ENCODE results near the gene SLC24A1. TPM values are rescaled to one million over a fixed set of nuclear protein-coding genes. Genes with fewer than 3 reads are reported as not detected.

Gene SLC24A1
- total RNA-seq, 3 donors from 2014 or later (not counting 1 experiment from before 2014, with no cell fraction given): 6.9 to 12.5 (median 7.8) TPM

DNA sequence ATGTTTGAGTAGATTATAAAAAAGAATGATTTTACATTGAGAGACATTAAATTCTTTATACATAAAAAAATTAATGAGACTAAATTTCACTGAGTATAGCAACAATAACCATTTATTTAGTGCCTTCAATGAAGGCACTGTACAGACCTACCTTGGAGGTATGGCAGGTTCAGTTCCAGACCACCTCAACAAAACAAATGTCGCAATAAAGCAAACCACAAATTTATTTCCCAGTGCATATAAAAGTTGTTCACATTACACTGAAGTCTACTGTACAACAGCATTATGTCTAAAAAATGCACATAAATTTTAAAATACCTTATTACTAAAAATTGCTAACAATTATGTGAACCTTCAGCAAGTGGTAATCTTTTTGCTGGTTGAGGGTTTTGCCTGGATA lies 58.8 kb downstream of the SLC24A1 start:
- no peak for ATAC-seq
- no peaks in the 10 kb centered on the region for H3K4me1 Mint-ChIP-seq
- no peaks in the 10 kb centered on the region for H3K4me1 ChIP-seq (ENCODE audit: control insufficient read depth, insufficient read depth, low read length)
- H3K27ac Mint-ChIP-seq: no peak overlapping the region
- no peak overlapping the region for H3K4me3 Mint-ChIP-seq
- H3K4me3 ChIP-seq (ENCODE audit: low read length): no peak overlapping the region
- TF ChIP-seq, protein P1, sequence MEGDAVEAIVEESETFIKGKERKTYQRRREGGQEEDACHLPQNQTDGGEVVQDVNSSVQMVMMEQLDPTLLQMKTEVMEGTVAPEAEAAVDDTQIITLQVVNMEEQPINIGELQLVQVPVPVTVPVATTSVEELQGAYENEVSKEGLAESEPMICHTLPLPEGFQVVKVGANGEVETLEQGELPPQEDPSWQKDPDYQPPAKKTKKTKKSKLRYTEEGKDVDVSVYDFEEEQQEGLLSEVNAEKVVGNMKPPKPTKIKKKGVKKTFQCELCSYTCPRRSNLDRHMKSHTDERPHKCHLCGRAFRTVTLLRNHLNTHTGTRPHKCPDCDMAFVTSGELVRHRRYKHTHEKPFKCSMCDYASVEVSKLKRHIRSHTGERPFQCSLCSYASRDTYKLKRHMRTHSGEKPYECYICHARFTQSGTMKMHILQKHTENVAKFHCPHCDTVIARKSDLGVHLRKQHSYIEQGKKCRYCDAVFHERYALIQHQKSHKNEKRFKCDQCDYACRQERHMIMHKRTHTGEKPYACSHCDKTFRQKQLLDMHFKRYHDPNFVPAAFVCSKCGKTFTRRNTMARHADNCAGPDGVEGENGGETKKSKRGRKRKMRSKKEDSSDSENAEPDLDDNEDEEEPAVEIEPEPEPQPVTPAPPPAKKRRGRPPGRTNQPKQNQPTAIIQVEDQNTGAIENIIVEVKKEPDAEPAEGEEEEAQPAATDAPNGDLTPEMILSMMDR (IDR thresholded peaks at IDR 0.05): no peak
- DNase-seq: no peak
- no peaks in the 10 kb centered on the region for H3K36me3 Mint-ChIP-seq
- WGBS (ENCODE audit: insufficient coverage): 100% methylated on average over 1 of the region's 1 CpG
- intact Hi-C loops (cut with micrococcal nuclease): no loop called here
- no peaks in the 10 kb centered on the region for H3K27me3 Mint-ChIP-seq (ENCODE audit: low read depth in 2 of 2)
- peaks cover 4% of the 10 kb centered on the region for H3K36me3 ChIP-seq (ENCODE audit: control insufficient read depth, insufficient read depth, low read length)
- H3K27ac ChIP-seq (ENCODE audit: low read length): no peak overlapping the region
- H3K9me3 ChIP-seq (ENCODE audit: control insufficient read depth, insufficient read depth, low read length): no peaks in the 10 kb centered on the region
- H3K9me3 Mint-ChIP-seq: no peaks in the 10 kb centered on the region
- H3K27me3 ChIP-seq (ENCODE audit: control insufficient read depth, insufficient read depth, low read length): no peaks in the 10 kb centered on the region

DNA sequence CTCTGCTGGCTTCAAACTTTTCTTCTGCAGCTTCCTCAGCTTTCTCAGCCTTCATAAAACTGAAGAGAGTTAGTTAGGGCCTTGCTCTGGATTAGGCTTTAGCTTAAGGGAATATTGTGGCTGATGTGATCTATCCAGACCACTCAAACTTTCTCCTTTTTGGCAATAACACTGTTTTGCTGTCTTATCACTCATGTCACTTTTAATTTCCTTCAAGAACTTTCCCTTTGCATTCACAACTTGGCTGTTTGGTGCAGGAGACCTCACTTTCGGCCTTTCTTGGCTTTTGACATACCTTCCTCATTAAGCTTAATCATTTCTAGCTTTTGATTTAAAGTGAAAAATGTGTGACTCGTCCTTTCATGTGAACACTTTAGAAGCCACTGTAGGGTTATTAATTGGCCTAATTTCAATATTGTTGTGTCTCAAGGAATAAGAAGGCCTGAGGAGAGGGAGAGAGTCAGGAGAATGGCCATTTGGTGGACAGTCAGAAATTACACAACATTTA lies 60.7 kb downstream of the SLC24A1 start:
- no peak for ATAC-seq
- H3K4me3 Mint-ChIP-seq: no peak overlapping the region
- H3K4me1 Mint-ChIP-seq: no peaks in the 10 kb centered on the region
- Histone ChIP-seq H3K27ac (ENCODE audit: low read length) (no peak overlapping the region), H3K36me3 (ENCODE audit: control insufficient read depth, insufficient read depth, low read length) (peaks cover 4% of the 10 kb centered on the region), H3K4me3 (ENCODE audit: low read length) (no peak overlapping the region), H3K27me3 (ENCODE audit: control insufficient read depth, insufficient read depth, low read length) (no peaks in the 10 kb centered on the region), H3K9me3 (ENCODE audit: control insufficient read depth, insufficient read depth, low read length) (no peaks in the 10 kb centered on the region), H3K4me1 (ENCODE audit: control insufficient read depth, insufficient read depth, low read length) (no peaks in the 10 kb centered on the region)
- no peak overlapping the region for H3K27ac Mint-ChIP-seq
- intact Hi-C loops (cut with micrococcal nuclease): no loop called here
- H3K9me3 Mint-ChIP-seq: no peaks in the 10 kb centered on the region
- WGBS (ENCODE audit: insufficient coverage): 60% methylated on average over 1 of the region's 2 CpGs
- H3K36me3 Mint-ChIP-seq: peaks cover under 1% of the 10 kb centered on the region
- no peak for DNase-seq
- H3K27me3 Mint-ChIP-seq (ENCODE audit: low read depth in 2 of 2): no peaks in the 10 kb centered on the region
- TF ChIP-seq, protein P1 (IDR thresholded peaks at IDR 0.05): no peak

DNA sequence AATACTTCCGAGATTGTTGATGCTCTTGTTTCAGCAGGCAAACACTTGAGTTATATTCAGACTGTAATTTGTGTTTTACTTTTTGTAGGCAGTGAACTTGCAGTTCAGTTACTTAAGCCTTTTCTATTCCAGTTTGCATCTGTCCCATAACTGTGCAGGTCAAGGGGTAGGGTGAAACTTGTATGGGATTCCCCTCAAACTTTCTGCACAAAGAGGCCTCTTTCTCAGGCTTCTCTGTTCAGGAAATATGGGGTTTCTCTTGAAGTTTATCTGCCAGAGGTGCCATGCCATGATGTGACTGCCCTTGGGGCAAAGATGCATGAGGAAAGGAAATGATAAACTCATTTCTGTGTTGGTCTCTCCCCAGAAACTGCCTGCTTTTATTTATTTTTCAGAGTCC lies 66.7 kb downstream of the SLC24A1 start:
- no peak for ATAC-seq
- Histone ChIP-seq H3K4me3 (ENCODE audit: low read length) (no peak overlapping the region), H3K27me3 (ENCODE audit: control insufficient read depth, insufficient read depth, low read length) (no peaks in the 10 kb centered on the region), H3K27ac (ENCODE audit: low read length) (no peak overlapping the region), H3K36me3 (ENCODE audit: control insufficient read depth, insufficient read depth, low read length) (peaks cover 40% of the 10 kb centered on the region), H3K4me1 (ENCODE audit: control insufficient read depth, insufficient read depth, low read length) (no peaks in the 10 kb centered on the region), H3K9me3 (ENCODE audit: control insufficient read depth, insufficient read depth, low read length) (no peaks in the 10 kb centered on the region)
- TF ChIP-seq, protein P1 (IDR thresholded peaks at IDR 0.05): no peak
- H3K36me3 Mint-ChIP-seq: peaks cover 40% of the 10 kb centered on the region
- intact Hi-C loops (cut with micrococcal nuclease): no loop called here
- H3K4me1 Mint-ChIP-seq: no peaks in the 10 kb centered on the region
- no peaks in the 10 kb centered on the region for H3K9me3 Mint-ChIP-seq
- H3K4me3 Mint-ChIP-seq: no peak overlapping the region
- no peaks in the 10 kb centered on the region for H3K27me3 Mint-ChIP-seq (ENCODE audit: low read depth in 2 of 2)
- peak overlapping the region in 1 of 2 donors; percentile 14 for H3K27ac Mint-ChIP-seq
- DNase-seq: no peak
- WGBS (ENCODE audit: insufficient coverage): 92% methylated on average over 1 of the region's 1 CpG

DNA sequence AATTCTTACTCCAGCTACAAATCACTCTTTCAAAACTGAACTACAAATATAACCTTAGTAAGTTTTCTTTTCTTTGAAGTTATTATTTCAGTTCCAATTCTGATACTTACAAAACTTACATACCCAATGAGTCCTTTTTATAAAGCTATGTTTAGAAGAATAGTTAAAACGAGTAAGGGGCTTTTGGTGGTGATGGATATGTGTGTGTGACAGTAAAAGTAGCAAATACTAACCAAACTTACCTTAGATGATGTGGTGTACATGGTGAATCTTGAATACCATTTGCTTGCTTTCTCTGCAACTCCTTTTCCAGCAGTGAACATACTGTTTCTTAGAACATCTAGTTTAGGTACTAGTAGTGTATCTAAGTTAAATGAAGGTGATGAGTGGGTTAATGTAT lies 68.4 kb downstream of the SLC24A1 start:
- Mint-ChIP-seq H3K27me3 (ENCODE audit: low read depth in 2 of 2) (no peaks in the 10 kb centered on the region), H3K9me3 (no peaks in the 10 kb centered on the region), H3K4me3 (no peak overlapping the region), H3K27ac (no peak overlapping the region), H3K4me1 (no peaks in the 10 kb centered on the region), H3K36me3 (peaks cover 40% of the 10 kb centered on the region)
- TF ChIP-seq, protein P1 (IDR thresholded peaks at IDR 0.05): no peak
- WGBS (ENCODE audit: insufficient coverage): no CpG with 5 or more reads among the region's 1 CpG
- Histone ChIP-seq H3K9me3 (ENCODE audit: control insufficient read depth, insufficient read depth, low read length) (no peaks in the 10 kb centered on the region), H3K4me3 (ENCODE audit: low read length) (no peak overlapping the region), H3K27ac (ENCODE audit: low read length) (no peak overlapping the region), H3K36me3 (ENCODE audit: control insufficient read depth, insufficient read depth, low read length) (peaks cover 50% of the 10 kb centered on the region), H3K27me3 (ENCODE audit: control insufficient read depth, insufficient read depth, low read length) (no peaks in the 10 kb centered on the region), H3K4me1 (ENCODE audit: control insufficient read depth, insufficient read depth, low read length) (no peaks in the 10 kb centered on the region)
- ATAC-seq: no peak
- no peak for DNase-seq
- intact Hi-C loops (cut with micrococcal nuclease): no loop called here

All from natural killer cell (primary cell).